OCI-LY3 (cell line): ENCODE results near the gene MAD1L1.

Experiments used
- CTCF ChIP-seq: fragments of 200-600, 300-600 bp; sonication (generic); IDR thresholded peaks from 2 replicates; pipeline ENCODE4 v1.5.1; 2014; ENCODE audit warnings: antibody characterized with exemption, low read length, low read depth
- EZH2phosphoT487 ChIP-seq: fragments of 200-600 bp; shearing (Covaris generic); IDR thresholded peaks from 2 replicates; pipeline ENCODE4 v1.6.1; 2018; ENCODE audit warnings: antibody characterized with exemption, mixed run types, low read depth

GRCh38 chr7:2210551-2211258 lies 22.0 kb downstream of the MAD1L1 start:
- TF ChIP-seq CTCF (no peak), EZH2phosphoT487 (no peak)
